B cell (primary cell): ENCODE results near the gene CANX. TPM values are rescaled to one million over a fixed set of nuclear protein-coding genes. Genes with fewer than 3 reads are reported as not detected.

Source experiments
- ATAC-seq: fragments of 200-7000 bp; cut with Tn5 transposase; one replicate; pipeline ENCODE4 v1.10.0; 2021; ENCODE audit warnings: low read depth, mild to moderate bottlenecking, moderate number of reproducible peaks, moderate library complexity
- CTCF ChIA-PET: fragments of 350-600 bp; sonication (Branson Sonifier 250); formaldehyde crosslinking; loops from one replicate; lab custom pipeline; 2021; ENCODE audit warnings: antibody characterized with exemption, inconsistent platforms; lab: Charles Lee
- POLR2A ChIA-PET: fragments of 350-600 bp; sonication (Branson Sonifier 250); formaldehyde crosslinking; loops from one replicate; lab custom pipeline; 2021; ENCODE audit warnings: antibody characterized with exemption; lab: Charles Lee
- DNase-seq: peaks from one replicate; pipeline ENCODE4 v3.0.0; 2013
- H2AFZ ChIP-seq: 2 replicates; pipeline ENCODE4 v1.6.1; 2012; ENCODE audit warnings: mild to moderate bottlenecking, low read depth, low read length; ENCODE audit not compliant: insufficient read depth, poor library complexity, severe bottlenecking
- H3K27ac ChIP-seq, 2 donors: 1 replicate in 1 of 2; 2 replicates in 1 of 2; pipeline ENCODE4 v1.5.1; 2012 to 2013; ENCODE audit warnings: low read length in 2 of 2, mild to moderate bottlenecking in 2 of 2, moderate library complexity in 1 of 2
- H3K27me3 ChIP-seq, 4 experiments: fragments of 200-600 bp in 1 of 4; sonication (generic) in 1 of 4; replicated peaks in 1 of 4; 1 replicate in 2 of 4; 2 replicates in 2 of 4; pipeline versions ENCODE4 v1.6.1 to v1.7.0; 2013 to 2016; ENCODE audit warnings: low read length in 3 of 4, mild to moderate bottlenecking in 2 of 4, mixed read lengths in 1 of 4, moderate library complexity in 1 of 4; ENCODE audit not compliant: insufficient read depth in 4 of 4, control insufficient read depth in 3 of 4; ENCODE audit errors: control extremely low read depth in 1 of 4
- H3K36me3 ChIP-seq, 2 experiments: replicated peaks in 1 of 2; 1 replicate in 1 of 2; 2 replicates in 1 of 2; pipeline versions ENCODE4 v1.6.1 to v1.7.1; 2013; ENCODE audit warnings: low read length in 1 of 2; ENCODE audit not compliant: insufficient read depth in 2 of 2, control insufficient read depth in 1 of 2; ENCODE audit errors: control extremely low read depth in 1 of 2, extremely low read depth in 1 of 2
- H3K4me1 ChIP-seq, 2 donors: fragments of 200-600 bp in 1 of 2; sonication (generic) in 1 of 2; 1 replicate in 1 of 2; 2 replicates in 1 of 2; pipeline versions ENCODE4 v1.5.1 to v1.6.1; 2013 to 2017; ENCODE audit warnings: low read length in 2 of 2; ENCODE audit not compliant: control insufficient read depth in 2 of 2, insufficient read depth in 2 of 2
- H3K4me2 ChIP-seq: replicated peaks from 2 replicates; pipeline ENCODE3; 2012; ENCODE audit warnings: mild to moderate bottlenecking, low read depth, low read length; ENCODE audit not compliant: poor library complexity, severe bottlenecking
- H3K4me3 ChIP-seq, 5 experiments: fragments of 200-600 bp in 1 of 5; sonication (generic) in 1 of 5; 1 replicate in 3 of 5; 2 replicates in 2 of 5; pipeline versions ENCODE4 v1.5.1 to v1.7.0; 2011 to 2016; ENCODE audit warnings: low read length in 4 of 5, mild to moderate bottlenecking in 4 of 5, low read depth in 2 of 5, control low read depth in 1 of 5, moderate library complexity in 1 of 5; ENCODE audit not compliant: insufficient read depth in 1 of 5; ENCODE audit errors: control extremely low read depth in 1 of 5, extremely low read depth in 1 of 5
- H3K79me2 ChIP-seq: fragments of 200-600 bp; sonication (generic); one replicate; pipeline ENCODE4 v1.6.0; 2016; ENCODE audit warnings: low read length; ENCODE audit not compliant: control insufficient read depth, insufficient read depth
- H3K9ac ChIP-seq: fragments of 200-600 bp; sonication (generic); 2 replicates; pipeline ENCODE4 v1.6.1; 2017; ENCODE audit warnings: mild to moderate bottlenecking, low read length, moderate library complexity
- H3K9me3 ChIP-seq, 3 donors: one replicate each; pipeline versions ENCODE4 v1.6.1 to v1.7.1; 2013; ENCODE audit warnings: low read length in 2 of 3; ENCODE audit not compliant: control insufficient read depth in 2 of 3, insufficient read depth in 1 of 3; ENCODE audit errors: control extremely low read depth in 1 of 3
- H4K20me1 ChIP-seq: 2 replicates; pipeline ENCODE4 v1.6.0; 2012; ENCODE audit warnings: mild to moderate bottlenecking, low read length; ENCODE audit not compliant: insufficient read depth, control insufficient read depth, poor library complexity, severe bottlenecking
- H3K27ac Mint-ChIP-seq: one replicate; pipeline ENCODE4 v1.8.0; 2021; ENCODE audit warnings: mixed read lengths
- H3K27me3 Mint-ChIP-seq: one replicate; pipeline ENCODE4 v1.8.0; 2021; ENCODE audit warnings: mixed read lengths
- H3K4me1 Mint-ChIP-seq: one replicate; pipeline ENCODE4 v1.8.0; 2021; ENCODE audit warnings: mixed read lengths
- H3K4me3 Mint-ChIP-seq: one replicate; pipeline ENCODE4 v1.8.0; 2021; ENCODE audit warnings: mixed read lengths
- H3K9me3 Mint-ChIP-seq: one replicate; pipeline ENCODE4 v1.8.0; 2022; ENCODE audit warnings: mixed read lengths; ENCODE audit not compliant: insufficient read depth
- EZH2 ChIP-seq: IDR thresholded peaks from 2 replicates; pipeline ENCODE4 v1.6.1; 2012; ENCODE audit warnings: borderline replicate concordance, low read depth, mild to moderate bottlenecking, moderate library complexity, low read length; ENCODE audit not compliant: insufficient read depth, poor library complexity, severe bottlenecking
- WGBS: methylation state at CpG from one replicate; pipeline ENCODE4 v1.1.5; 2013; ENCODE audit warnings: missing lambda C conversion rate; ENCODE audit not compliant: insufficient coverage; 5-methylcytosine and 5-hydroxymethylcytosine counted together
- intact Hi-C: fragments of 100-400 bp; cut with micrococcal nuclease; formaldehyde crosslinking; loops from one replicate; pipeline ENCODE4 v1.10.0; 2022
- polyA plus RNA-seq: library from polyadenylated mRNA; depleted of rRNA; stranded (reverse); fragments of >200 nt; gene quantifications from 2 replicates; pipeline ENCODE4 v1.2.3, GENCODE V29; 2012
- total RNA-seq, 2 donors: library from RNA; stranded (reverse); fragments of 120-200 nt in 1 of 2; gene quantifications; 1 replicate in 1 of 2; 2 replicates in 1 of 2; pipeline versions ENCODE4 v1.2.3 to v1.2.4, GENCODE V29; 2013 to 2022
- TF ChIP-seq, protein P1 (sequence below): fragments of 200-600 bp; IDR thresholded peaks from one replicate; pipeline ENCODE4 v1.8.0; 2022; ENCODE audit warnings: antibody characterized with exemption, mild to moderate bottlenecking

Gene CANX
- total and polyA plus RNA-seq, 2 donors (not counting 1 experiment from before 2014, with no cell fraction given) = 21.0 to 179 TPM

DNA sequence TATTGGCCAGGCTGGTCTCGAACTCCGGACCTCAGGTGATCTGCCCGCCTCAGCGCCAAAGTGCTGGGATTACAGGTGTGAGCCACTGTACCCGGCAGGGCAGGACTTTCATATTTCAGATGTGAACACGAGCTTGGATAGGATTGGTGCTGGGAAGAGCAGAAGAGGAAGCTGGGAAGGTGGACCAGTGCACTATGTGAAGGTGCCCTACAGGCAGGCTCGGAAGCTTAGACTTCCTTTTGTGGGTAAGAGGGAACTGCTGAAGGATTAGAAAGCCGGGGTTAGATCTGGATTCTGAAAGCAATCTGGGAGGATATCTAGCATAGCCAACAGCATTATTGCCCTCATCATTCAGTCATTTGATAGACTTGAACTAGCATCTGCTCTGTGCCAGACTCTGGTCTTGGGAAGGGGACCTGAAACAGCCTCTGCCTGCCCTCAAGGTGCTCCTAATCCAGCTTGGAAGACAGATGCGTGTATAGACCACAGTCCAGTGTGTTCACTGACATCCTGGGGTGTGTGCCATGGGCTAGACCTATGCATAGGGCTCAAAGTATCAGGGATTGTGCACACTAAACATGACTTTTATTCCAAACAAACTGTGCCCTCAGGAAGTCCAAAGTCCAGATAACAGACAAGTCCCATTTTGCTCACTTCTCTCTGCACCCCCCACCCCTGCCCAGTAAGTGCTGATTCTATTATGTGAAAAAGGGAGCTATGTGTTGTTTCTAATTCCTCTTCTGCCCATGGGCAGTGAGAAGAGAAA, 18.6 kb upstream of the CANX start:
- no peak overlapping the region for H3K27ac ChIP-seq
- Mint-ChIP-seq H3K4me3 (peak overlapping the region; percentile 74), H3K27me3 (no peaks in the 10 kb centered on the region), H3K4me1 (peaks cover 23% of the 10 kb centered on the region), H3K27ac (peak overlapping the region; percentile 56), H3K9me3 (no peaks in the 10 kb centered on the region)
- 89% methylated on average over 7 of the region's 9 CpGs for WGBS
- H3K27me3 ChIP-seq = no peaks in the 10 kb centered on the region
- no peaks in the 10 kb centered on the region for H4K20me1 ChIP-seq
- intact Hi-C loops = no loop called here
- ATAC-seq (no peak), DNase-seq (no peak)
- H3K36me3 ChIP-seq = no peaks in the 10 kb centered on the region
- CTCF ChIA-PET = interaction anchor here (0.6 to 2.1 kb wide), 4 partner anchors 10 to 52 kb away, joined by 3 to 6 read pairs (median 4); no protein-coding TSS in a partner anchor
- H3K4me1 ChIP-seq = peaks cover 7 to 19% of the 10 kb centered on the region in 2 donors
- no peak overlapping the region for H3K9ac ChIP-seq
- no peak overlapping the region for H3K4me3 ChIP-seq
- POLR2A ChIA-PET = interaction anchor here (0.7 kb wide), 1 partner anchor 136 kb away, joined by 3 read pairs; no protein-coding TSS in a partner anchor
- peaks cover 14% of the 10 kb centered on the region for H3K79me2 ChIP-seq
- TF ChIP-seq EZH2 = no peak
- TF ChIP-seq, protein P1, sequence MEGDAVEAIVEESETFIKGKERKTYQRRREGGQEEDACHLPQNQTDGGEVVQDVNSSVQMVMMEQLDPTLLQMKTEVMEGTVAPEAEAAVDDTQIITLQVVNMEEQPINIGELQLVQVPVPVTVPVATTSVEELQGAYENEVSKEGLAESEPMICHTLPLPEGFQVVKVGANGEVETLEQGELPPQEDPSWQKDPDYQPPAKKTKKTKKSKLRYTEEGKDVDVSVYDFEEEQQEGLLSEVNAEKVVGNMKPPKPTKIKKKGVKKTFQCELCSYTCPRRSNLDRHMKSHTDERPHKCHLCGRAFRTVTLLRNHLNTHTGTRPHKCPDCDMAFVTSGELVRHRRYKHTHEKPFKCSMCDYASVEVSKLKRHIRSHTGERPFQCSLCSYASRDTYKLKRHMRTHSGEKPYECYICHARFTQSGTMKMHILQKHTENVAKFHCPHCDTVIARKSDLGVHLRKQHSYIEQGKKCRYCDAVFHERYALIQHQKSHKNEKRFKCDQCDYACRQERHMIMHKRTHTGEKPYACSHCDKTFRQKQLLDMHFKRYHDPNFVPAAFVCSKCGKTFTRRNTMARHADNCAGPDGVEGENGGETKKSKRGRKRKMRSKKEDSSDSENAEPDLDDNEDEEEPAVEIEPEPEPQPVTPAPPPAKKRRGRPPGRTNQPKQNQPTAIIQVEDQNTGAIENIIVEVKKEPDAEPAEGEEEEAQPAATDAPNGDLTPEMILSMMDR = no peak
- H3K9me3 ChIP-seq = no peaks in the 10 kb centered on the region
- H3K4me2 ChIP-seq = no peak overlapping the region
- H2AFZ ChIP-seq = no peak overlapping the region
